Colonic mucosa (tissue), 4 donors: ENCODE results near the gene MYO9B. TPM values are rescaled to one million over a fixed set of nuclear protein-coding genes. Genes with fewer than 3 reads are reported as not detected.
A peak's percentile ranks its signal among the peaks of the same experiment; 100 is the strongest.

Experiments used
- DNase-seq: peaks from one replicate; pipeline ENCODE4 v3.0.0-alpha.2; 2020
- H3K27ac ChIP-seq: fragments of 200-600 bp; one replicate; pipeline ENCODE4 v1.8.0; 2021
- H3K27me3 ChIP-seq: fragments of 200-600 bp; one replicate; pipeline ENCODE4 v1.8.0; 2021
- H3K36me3 ChIP-seq: fragments of 200-600 bp; one replicate; pipeline ENCODE4 v1.8.0; 2021
- H3K4me1 ChIP-seq: fragments of 200-600 bp; one replicate; pipeline ENCODE4 v1.8.0; 2021; ENCODE audit warnings: mild to moderate bottlenecking
- H3K4me3 ChIP-seq: fragments of 200-600 bp; one replicate; pipeline ENCODE4 v1.8.0; 2021
- H3K9ac ChIP-seq, 2 donors: one replicate each; pipeline ENCODE4 v1.7.0; 2013; ENCODE audit warnings: control low read depth in 2 of 2, low read depth in 2 of 2, low read length in 2 of 2
- H3K9me3 ChIP-seq: fragments of 200-600 bp; one replicate; pipeline ENCODE4 v1.8.0; 2021
- CTCF ChIP-seq: fragments of 200-600 bp; IDR thresholded peaks from one replicate; pipeline ENCODE4 v1.8.0; 2022; ENCODE audit warnings: antibody characterized with exemption, mild to moderate bottlenecking
- intact Hi-C: fragments of 100-400 bp; cut with DNase I; formaldehyde crosslinking; loops from one replicate; pipeline ENCODE4 v1.14.1; 2022
- total RNA-seq, 2 donors: library from RNA; stranded (reverse); fragmentation: NEBNext Ultra II Directional in 1 of 2; extraction: Animal tissue kit (Norgen Biotek cat#: 25700) in 1 of 2; gene quantifications; one replicate each; pipeline ENCODE4 v1.2.1, GENCODE V29; 2021
- donor health status: healthy.
- donor health status: DM: no; HTN: no; CAD: no.
- donor health status: DM: no; HTN: no; CAD: no.

Gene MYO9B
- total RNA-seq, 2 donors from 2014 or later = 56.5 to 89.2 TPM

GRCh38 chr19:17256130-17256529 is 180.6 kb downstream of the MYO9B start:
- H3K27ac ChIP-seq = no peak overlapping the region
- H3K36me3 ChIP-seq = no peaks in the 10 kb centered on the region
- TF ChIP-seq CTCF = no peak
- H3K4me1 ChIP-seq = peaks cover 3% of the 10 kb centered on the region
- H3K9ac ChIP-seq = no peak overlapping the region
- no peaks in the 10 kb centered on the region for H3K9me3 ChIP-seq
- intact Hi-C loops = no loop called here
- H3K4me3 ChIP-seq = no peak overlapping the region
- H3K27me3 ChIP-seq = no peaks in the 10 kb centered on the region
- DNase-seq = no peak

- H3K27ac ChIP-seq = no peak overlapping the region
These were observed 183.7 kb downstream of the MYO9B start for GRCh38 chr19:17259118-17259780.

GRCh38 chr19:17259934-17260333 is 184.4 kb downstream of the MYO9B start:
- no peaks in the 10 kb centered on the region for H3K36me3 ChIP-seq
- no peak overlapping the region for H3K27ac ChIP-seq
- no peak overlapping the region for H3K9ac ChIP-seq
- no peaks in the 10 kb centered on the region for H3K27me3 ChIP-seq
- H3K9me3 ChIP-seq = no peaks in the 10 kb centered on the region
- peaks cover 3% of the 10 kb centered on the region for H3K4me1 ChIP-seq
- no peak for DNase-seq
- intact Hi-C loops = no loop called here
- no peak overlapping the region for H3K4me3 ChIP-seq
- TF ChIP-seq CTCF = no peak

More at GRCh38 chr19:17259118-17259780, 183.7 kb downstream of the MYO9B start:
- Histone ChIP-seq H3K4me1 (peaks cover 3% of the 10 kb centered on the region), H3K9me3 (no peaks in the 10 kb centered on the region), H3K27me3 (no peaks in the 10 kb centered on the region), H3K36me3 (no peaks in the 10 kb centered on the region), H3K4me3 (no peak overlapping the region), H3K9ac (no peak overlapping the region)
- TF ChIP-seq CTCF = no peak
- intact Hi-C loops = no loop called here
- no peak for DNase-seq

- H3K36me3 ChIP-seq = no peaks in the 10 kb centered on the region
- H3K4me1 ChIP-seq = peaks cover 3% of the 10 kb centered on the region
- peak; percentile 91 for TF ChIP-seq CTCF
- H3K9me3 ChIP-seq = no peaks in the 10 kb centered on the region
- intact Hi-C loops = no loop called here
- H3K27me3 ChIP-seq = no peaks in the 10 kb centered on the region
- peak overlapping the region in 1 of 2 donors; percentile 50 for H3K9ac ChIP-seq
- no peak overlapping the region for H3K4me3 ChIP-seq
- DNase-seq = peak; percentile 89
- no peak overlapping the region for H3K27ac ChIP-seq
These were observed 185.3 kb downstream of the MYO9B start for GRCh38 chr19:17260842-17261325.

- Histone ChIP-seq H3K4me1 (peaks cover 3% of the 10 kb centered on the region), H3K27me3 (no peaks in the 10 kb centered on the region), H3K9ac (no peak overlapping the region), H3K27ac (no peak overlapping the region), H3K36me3 (no peaks in the 10 kb centered on the region), H3K9me3 (no peaks in the 10 kb centered on the region), H3K4me3 (no peak overlapping the region)
- no peak for TF ChIP-seq CTCF
- DNase-seq = no peak
- intact Hi-C loops = no loop called here
These were observed 187.0 kb downstream of the MYO9B start for GRCh38 chr19:17262557-17262956.

Other genes with a start within 250 kb of the MYO9B start
- gene SIN3B, start 246.4 kb upstream of the MYO9B start, total RNA-seq = 10 to 100 TPM; 19.8 to 31.0 TPM
- under 1 TPM; 0.84 to 0.98 TPM for gene F2RL3, start 186.8 kb upstream of the MYO9B start, total RNA-seq
- gene CPAMD8, start 49.0 kb upstream of the MYO9B start, total RNA-seq = 1 to 10 TPM; 1.8 to 3.5 TPM
- 10 to 100 TPM; 10.6 to 29.8 TPM for gene HAUS8, start 325 bp upstream of the MYO9B start, total RNA-seq
- 10 to 100 TPM; 18.2 to 22.4 TPM for gene USE1, start 139.6 kb downstream of the MYO9B start, total RNA-seq
- 10 to 100 TPM; 35.7 to 46.9 TPM for gene OCEL1, start 150.4 kb downstream of the MYO9B start, total RNA-seq
- 100 to 1,000 TPM; 129 to 195 TPM for gene NR2F6, start 170.1 kb downstream of the MYO9B start, total RNA-seq
- 1 to 10 TPM; 1.1 to 1.3 TPM for gene USHBP1, start 189.0 kb downstream of the MYO9B start, total RNA-seq
- gene BABAM1, start 191.7 kb downstream of the MYO9B start, total RNA-seq = 10 to 100 TPM; 73.7 to 94.7 TPM
- gene ANKLE1, start 206.1 kb downstream of the MYO9B start, total RNA-seq = under 1 TPM; 0.27 to 0.44 TPM
- 1 to 10 TPM; 4.3 to 5.2 TPM for gene ABHD8, start 227.6 kb downstream of the MYO9B start, total RNA-seq
- 100 to 1,000 TPM; 127 to 184 TPM for gene MRPL34, start 230.1 kb downstream of the MYO9B start, total RNA-seq
- 10 to 100 TPM; 39.1 to 45.0 TPM for gene DDA1, start 233.8 kb downstream of the MYO9B start, total RNA-seq